ENCODE measurements around the gene NEAT1.

- no peak for TF ChIP-seq CTCF (conservative IDR thresholded peaks at IDR 0.05; ENCODE audit: low read length)
- TF ChIP-seq EZH2phosphoT487 (IDR thresholded peaks at IDR 0.05; ENCODE audit: borderline replicate concordance) = no peak
Measured at GRCh38 chr11:65445101-65445603, 22.6 kb downstream of the NEAT1 start.
